GM18867 (cell line): Measurements from ENCODE around the gene INPP4B.

Source experiments
- ATAC-seq: cut with Tn5 transposase; IDR thresholded peaks from one replicate; pipeline ENCODE4 v1.9.1; 2021; ENCODE audit warnings: mild to moderate bottlenecking, moderate library complexity; ENCODE audit not compliant: unreplicated experiment

The INPP4B gene

DNA sequence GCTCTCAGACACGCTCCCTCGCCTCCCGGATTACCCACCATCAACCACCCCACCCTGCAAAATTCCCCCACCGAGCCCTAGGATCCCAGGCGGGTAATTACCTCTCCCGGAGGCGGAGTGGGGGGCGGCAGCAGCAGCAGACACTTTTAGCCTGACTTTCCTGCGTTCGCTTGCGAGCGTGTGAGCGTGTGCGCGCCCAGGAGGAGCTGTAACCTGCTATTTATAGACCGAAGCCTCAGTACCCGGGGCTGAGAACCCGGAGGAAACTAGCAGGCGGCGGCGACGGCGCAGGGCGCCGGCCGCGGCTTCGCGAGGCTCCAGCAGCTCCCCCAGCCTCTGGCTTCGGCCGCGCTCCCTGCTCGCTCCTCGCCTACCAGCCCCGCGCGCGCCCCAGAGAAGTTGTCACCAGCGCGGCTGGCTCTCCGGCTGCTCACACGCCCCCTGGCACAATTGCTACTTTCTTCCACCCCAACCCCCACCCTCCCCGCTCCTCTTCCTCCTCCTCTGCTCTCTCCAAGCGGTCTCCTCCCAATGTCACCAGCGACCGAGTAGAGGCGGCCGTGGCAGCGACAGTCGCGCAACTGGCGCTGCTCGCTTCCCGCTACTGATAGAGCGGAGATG is at the start of gene INPP4B:
TSS of gene INPP4B (minus strand) at position 194 of the 621 bp plus-strand sequence.
- ATAC-seq, result no peak

GRCh38 chr4:142893012-142893411 is 46.9 kb upstream of the INPP4B start:
- no peak for ATAC-seq

GRCh38 chr4:142886566-142886965 is 40.5 kb upstream of the INPP4B start:
- ATAC-seq, result no peak

DNA sequence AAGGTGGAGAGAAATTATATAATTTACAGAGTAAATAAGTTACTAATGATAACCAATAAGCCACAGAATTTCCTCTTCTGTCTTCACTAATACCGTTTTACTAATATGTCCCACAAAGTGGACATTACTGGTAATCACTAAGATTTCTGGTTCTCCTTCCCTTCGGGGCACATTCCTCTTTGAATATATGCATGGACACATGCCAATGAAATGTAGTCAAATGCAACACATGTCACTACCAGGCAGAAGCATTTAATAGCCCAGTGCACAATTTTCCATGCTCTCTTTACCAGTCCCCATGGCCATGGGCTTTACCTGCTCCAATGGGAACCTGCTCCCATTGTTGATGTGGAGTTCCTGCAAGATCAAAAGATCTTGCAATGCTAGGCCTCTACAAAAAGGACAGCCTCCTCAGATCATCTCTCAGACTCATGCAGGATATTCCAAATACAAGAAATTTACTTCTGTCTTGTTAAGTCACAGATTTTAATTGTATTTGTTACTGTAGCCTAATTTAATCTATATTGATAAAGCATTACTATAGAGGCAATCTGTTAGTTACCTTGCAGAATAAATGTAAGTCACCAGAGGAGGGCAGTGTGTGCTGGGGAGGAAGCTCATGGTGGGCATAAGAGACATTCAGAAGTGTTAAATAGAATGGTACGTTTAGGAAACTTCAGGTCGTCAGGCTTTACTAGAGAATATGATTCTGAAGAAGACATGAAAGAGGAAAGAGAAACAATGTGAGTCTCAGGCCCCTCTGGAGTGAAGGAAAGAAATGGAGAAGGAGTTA is 37.1 kb upstream of the INPP4B start:
- ATAC-seq, result no peak

GRCh38 chr4:142882159-142882558 is 36.1 kb upstream of the INPP4B start:
- ATAC-seq, result no peak

DNA sequence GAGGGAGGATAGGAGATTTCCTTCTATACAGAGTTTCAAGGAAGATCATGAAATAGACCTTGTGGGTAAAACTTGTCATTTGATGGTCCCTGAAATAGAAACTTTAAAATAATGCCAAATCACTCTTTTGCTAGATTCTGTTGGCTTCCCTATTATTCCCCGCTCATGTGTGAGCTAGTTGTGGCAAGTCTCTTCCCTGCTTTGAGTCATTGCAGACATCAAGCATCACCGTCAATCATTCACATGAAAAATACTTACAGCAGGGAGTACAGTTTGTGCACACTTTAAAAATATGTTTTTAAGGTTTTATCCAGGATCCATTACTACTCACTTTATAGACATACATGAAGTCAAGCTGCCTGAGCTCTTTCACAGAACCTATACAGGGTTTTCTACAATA is 35.2 kb upstream of the INPP4B start:
- ATAC-seq, result no peak

DNA sequence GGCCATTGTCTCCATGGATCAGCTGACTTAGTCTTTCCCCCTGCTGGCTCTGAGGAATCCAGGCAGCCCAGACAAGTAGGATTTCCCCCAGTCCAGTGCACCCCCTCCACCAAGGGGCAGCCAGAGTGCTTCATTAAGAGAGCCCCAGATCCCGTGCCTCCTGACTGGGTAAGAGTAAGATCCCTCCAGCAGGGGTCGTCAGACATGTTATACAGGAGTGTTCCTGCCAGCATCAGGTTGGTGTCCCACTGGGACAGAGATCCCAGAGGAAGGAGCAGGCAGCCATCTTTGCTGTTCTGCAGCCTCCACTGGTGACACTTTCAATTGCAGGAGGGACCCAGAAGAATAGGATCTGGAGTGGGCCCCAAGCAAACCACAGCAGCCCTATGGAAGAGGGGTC is 29.0 kb upstream of the INPP4B start:
- no peak for ATAC-seq

GRCh38 chr4:142874684-142875083 is 28.6 kb upstream of the INPP4B start:
- ATAC-seq, result no peak

- ATAC-seq, result no peak
Measured at GRCh38 chr4:142866685-142867084, 20.6 kb upstream of the INPP4B start.

GRCh38 chr4:142861351-142861750 is 15.2 kb upstream of the INPP4B start:
- ATAC-seq, result no peak

DNA sequence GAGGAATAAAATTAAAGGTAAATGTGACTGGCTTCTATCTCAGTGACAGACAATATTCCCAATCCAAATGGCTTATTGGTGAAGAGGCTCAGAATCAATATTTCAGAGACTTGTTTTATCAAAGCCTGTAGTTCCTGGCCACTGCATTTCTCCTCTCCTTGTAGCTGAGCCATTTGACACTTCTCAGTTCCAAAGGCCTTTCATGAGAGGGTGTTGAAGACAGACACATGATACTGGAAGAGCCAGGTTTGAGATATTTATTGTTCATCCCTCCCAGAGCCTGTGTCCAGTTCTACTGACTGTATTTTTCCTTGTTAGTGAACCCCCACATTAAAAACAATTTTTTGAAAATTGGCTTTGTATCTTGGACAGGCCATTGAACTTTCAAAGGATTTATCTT is 12.9 kb upstream of the INPP4B start:
- no peak for ATAC-seq

- ATAC-seq, result no peak
Measured at GRCh38 chr4:142858446-142858845, 12.3 kb upstream of the INPP4B start.

- ATAC-seq, result no peak
Measured at GRCh38 chr4:142856576-142856975, 10.5 kb upstream of the INPP4B start.

- no peak for ATAC-seq
Measured at GRCh38 chr4:142850478-142850877, 4.4 kb upstream of the INPP4B start.

- ATAC-seq, result no peak
Measured at GRCh38 chr4:142846729-142847596, 862 bp upstream of the INPP4B start.

DNA sequence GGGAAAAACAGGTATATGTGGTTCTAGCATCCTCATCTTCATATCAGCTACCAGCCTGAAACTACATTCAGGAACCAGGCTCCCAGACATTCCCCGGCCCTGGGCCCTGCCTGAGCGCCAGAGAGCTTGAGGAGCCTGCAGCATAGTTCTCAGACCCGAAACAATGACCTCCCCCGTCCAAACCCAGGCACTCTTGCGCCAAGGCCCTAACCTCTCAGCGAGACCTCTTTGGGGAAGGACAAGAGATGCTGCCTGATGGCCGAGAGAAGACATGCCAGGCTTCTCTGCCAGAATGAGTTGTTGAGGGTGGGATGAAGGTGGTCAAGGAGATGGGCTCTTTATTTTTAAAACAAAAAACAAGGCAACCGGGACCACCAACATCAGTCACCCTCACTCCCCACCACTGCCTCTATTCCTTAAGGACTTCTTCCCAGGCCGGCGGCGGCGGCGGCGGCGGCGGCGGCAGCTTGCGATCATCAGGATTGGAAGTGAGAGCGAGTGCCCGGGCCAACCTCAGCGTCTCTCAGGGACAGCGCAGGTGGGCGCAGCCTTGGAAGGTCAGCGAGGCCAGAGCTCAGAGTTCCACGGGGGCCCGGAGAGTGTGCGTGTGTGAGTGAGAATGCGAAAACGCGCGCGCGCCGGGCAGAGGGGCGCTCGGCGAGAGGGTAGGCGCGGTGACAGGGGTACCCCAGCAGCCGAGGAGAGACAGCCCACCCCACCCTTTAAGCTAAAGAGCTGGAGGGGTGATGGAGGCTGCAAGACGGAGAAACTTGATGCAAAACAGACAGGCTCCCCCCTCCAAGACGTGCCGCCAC is 601 bp downstream of the INPP4B start:
- ATAC-seq, result no peak

GRCh38 chr4:142844782-142845181 is 1.3 kb downstream of the INPP4B start:
- ATAC-seq, result no peak

- no peak for ATAC-seq
Measured at GRCh38 chr4:142840516-142841123, 5.5 kb downstream of the INPP4B start.

DNA sequence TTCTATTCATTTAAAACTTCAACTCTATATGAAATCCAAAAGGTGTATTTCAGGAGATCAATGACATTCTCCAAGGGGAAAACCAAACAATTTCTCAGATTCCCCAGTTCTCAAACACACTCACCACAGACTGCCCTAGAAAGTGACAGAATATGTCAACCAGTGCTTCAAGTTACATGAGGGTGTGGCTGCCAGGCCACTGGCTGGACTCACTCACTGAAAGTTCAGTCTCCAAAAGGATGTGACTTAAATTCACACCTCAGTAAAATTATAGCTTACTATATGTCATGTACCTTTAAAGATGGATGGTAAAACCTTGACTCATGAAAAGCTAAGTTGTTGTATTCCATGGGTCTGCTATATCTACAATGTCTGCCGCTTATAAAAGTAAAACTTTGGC is 7.3 kb downstream of the INPP4B start:
- no peak for ATAC-seq

DNA sequence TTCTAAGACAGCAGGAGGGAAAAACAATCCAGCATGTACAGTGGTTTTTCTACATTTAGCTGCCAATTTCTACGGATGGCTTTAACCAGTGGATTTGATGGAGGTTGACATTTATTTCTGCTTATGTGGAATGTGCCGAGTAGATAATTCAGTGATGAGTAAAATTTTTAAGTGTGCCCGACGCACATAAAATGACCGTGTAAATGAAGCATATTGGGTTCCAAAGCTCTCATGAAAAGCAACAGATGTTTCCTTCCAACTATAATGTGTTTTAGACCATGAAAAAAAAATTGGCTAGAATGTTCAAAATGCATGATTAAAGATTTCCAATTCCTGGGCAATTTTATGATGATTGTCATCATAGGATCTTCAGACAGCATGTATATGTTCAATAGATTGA is 14.1 kb downstream of the INPP4B start:
- ATAC-seq, result no peak
